GM12801 (cell line): ENCODE measurements around the gene KCND1.

Source experiments
- CTCF ChIP-seq: IDR thresholded peaks from one replicate; pipeline ENCODE4 v1.5.1; 2011; ENCODE audit warnings: control low read depth; ENCODE audit not compliant: insufficient read length; ENCODE audit errors: extremely low read depth

The KCND1 gene

GRCh38 chrX:48934581-48935300, 36.9 kb downstream of the KCND1 start:
- TF ChIP-seq CTCF: no peak

- TF ChIP-seq CTCF: no peak
These were observed 37.9 kb downstream of the KCND1 start for GRCh38 chrX:48933757-48934156.

- TF ChIP-seq CTCF: no peak
These were observed 43.8 kb downstream of the KCND1 start for GRCh38 chrX:48927736-48928382.

- no peak for TF ChIP-seq CTCF
These were observed 44.5 kb downstream of the KCND1 start for GRCh38 chrX:48927123-48927522.

GRCh38 chrX:48924270-48924669, 47.4 kb downstream of the KCND1 start:
- TF ChIP-seq CTCF: no peak

GRCh38 chrX:48923771-48924170, 47.9 kb downstream of the KCND1 start:
- no peak for TF ChIP-seq CTCF

- TF ChIP-seq CTCF: no peak
These were observed 50.9 kb downstream of the KCND1 start for GRCh38 chrX:48920718-48921104.
